ENCODE data around the gene ALKBH1. TPM values are rescaled to one million over a fixed set of nuclear protein-coding genes. Genes with fewer than 3 reads are reported as not detected.

The ALKBH1 gene, protein sequence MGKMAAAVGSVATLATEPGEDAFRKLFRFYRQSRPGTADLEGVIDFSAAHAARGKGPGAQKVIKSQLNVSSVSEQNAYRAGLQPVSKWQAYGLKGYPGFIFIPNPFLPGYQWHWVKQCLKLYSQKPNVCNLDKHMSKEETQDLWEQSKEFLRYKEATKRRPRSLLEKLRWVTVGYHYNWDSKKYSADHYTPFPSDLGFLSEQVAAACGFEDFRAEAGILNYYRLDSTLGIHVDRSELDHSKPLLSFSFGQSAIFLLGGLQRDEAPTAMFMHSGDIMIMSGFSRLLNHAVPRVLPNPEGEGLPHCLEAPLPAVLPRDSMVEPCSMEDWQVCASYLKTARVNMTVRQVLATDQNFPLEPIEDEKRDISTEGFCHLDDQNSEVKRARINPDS
- 13.3 to 15.4 TPM (median 15.0 TPM) in 5 replicates for total RNA-seq (2022; extraction: Qiagen RNA extraction; ENCODE audit: low read depth)

GRCh38 chr14:77707724-77708408, at the start of gene ALKBH1, which contains the start of gene SLIRP:
Gene ALKBH1, minus strand, starts transcription at chr14:77708023. Its CDS starts 19 bp downstream, at chr14:77708004.
Gene SLIRP, plus strand, starts transcription at chr14:77708103. Its CDS starts 9 bp downstream, at chr14:77708112.

Other genes with a start within 250 kb of the ALKBH1 start
- gene AHSA1, start 249.9 kb downstream of the ALKBH1 start, total RNA-seq (2022; extraction: Qiagen RNA extraction; ENCODE audit: low read depth): 223 to 417 TPM (median 266 TPM) in 5 replicates
- 0.33 to 0.91 TPM (median 0.46 TPM) in 5 replicates for gene ISM2, start 209.2 kb downstream of the ALKBH1 start, total RNA-seq (2022; extraction: Qiagen RNA extraction; ENCODE audit: low read depth)
- 23.2 to 35.6 TPM (median 29.2 TPM) in 5 replicates for gene SPTLC2, start 91.4 kb downstream of the ALKBH1 start, total RNA-seq (2022; extraction: Qiagen RNA extraction; ENCODE audit: low read depth)
- gene SLIRP, start 80 bp upstream of the ALKBH1 start, total RNA-seq (2022; extraction: Qiagen RNA extraction; ENCODE audit: low read depth): 323 to 441 TPM (median 399 TPM) in 5 replicates
- 63.8 to 83.6 TPM (median 78.5 TPM) in 5 replicates for gene SNW1, start 53.1 kb upstream of the ALKBH1 start, total RNA-seq (2022; extraction: Qiagen RNA extraction; ENCODE audit: low read depth)
- gene ADCK1, start 92.1 kb upstream of the ALKBH1 start, total RNA-seq (2022; extraction: Qiagen RNA extraction; ENCODE audit: low read depth): 5.1 to 6.2 TPM (median 5.7 TPM) in 5 replicates